OCI-LY1 (cell line): ENCODE measurements around the gene MVB12B.

Experiments
- H2AFZ ChIP-seq: fragments of 200-600 bp; sonication (generic), shearing (Covaris generic); 2 replicates; pipeline ENCODE4 v1.6.0; 2014; ENCODE audit warnings: antibody characterized with exemption, mild to moderate bottlenecking, low read length
- H3F3A ChIP-seq: fragments of 200-600 bp; sonication (generic), shearing (Covaris generic); 2 replicates; pipeline ENCODE4 v1.6.0; 2014; ENCODE audit warnings: mild to moderate bottlenecking, antibody characterized with exemption, low read length, moderate library complexity; ENCODE audit not compliant: insufficient read depth
- H3K27ac ChIP-seq: fragments of 200-600 bp; sonication (generic); 2 replicates; pipeline ENCODE4 v1.5.1; 2014; ENCODE audit warnings: low read length, mixed run types, mild to moderate bottlenecking, low read depth; ENCODE audit not compliant: poor library complexity, severe bottlenecking
- H3K27me3 ChIP-seq: fragments of 200-600 bp; sonication (generic); 2 replicates; pipeline ENCODE4 v1.6.0; 2014; ENCODE audit warnings: antibody characterized with exemption, mild to moderate bottlenecking, low read length, moderate library complexity; ENCODE audit not compliant: insufficient read depth
- H3K36me3 ChIP-seq: fragments of 200-600 bp; sonication (generic); 2 replicates; pipeline ENCODE4 v1.6.1; 2014; ENCODE audit warnings: mild to moderate bottlenecking, antibody characterized with exemption, low read length, moderate library complexity, mixed read lengths; ENCODE audit not compliant: insufficient read depth
- H3K4me1 ChIP-seq: fragments of 200-600 bp; sonication (generic); 2 replicates; pipeline ENCODE4 v1.5.1; 2014; ENCODE audit warnings: mild to moderate bottlenecking, low read length, moderate library complexity; ENCODE audit not compliant: insufficient read depth, severe bottlenecking
- H3K4me2 ChIP-seq: fragments of 200-600 bp; sonication (generic), shearing (Covaris generic); 2 replicates; pipeline ENCODE4 v1.6.1; 2014; ENCODE audit warnings: low read length
- H3K4me3 ChIP-seq: fragments of 200-600 bp; sonication (generic); 2 replicates; pipeline ENCODE4 v1.5.1; 2014; ENCODE audit warnings: low read length, low read depth, mild to moderate bottlenecking, mixed read lengths; ENCODE audit not compliant: poor library complexity, severe bottlenecking
- H3K79me2 ChIP-seq: fragments of 200-600 bp; shearing (Covaris generic); 2 replicates; pipeline ENCODE4 v1.6.1; 2016; ENCODE audit warnings: mixed run types, low read length, mixed read lengths; ENCODE audit not compliant: insufficient read depth
- H3K9ac ChIP-seq: fragments of 200-600 bp; sonication (generic), shearing (Covaris generic); 2 replicates; pipeline ENCODE4 v1.6.1; 2014; ENCODE audit warnings: mild to moderate bottlenecking, low read length, mixed read lengths
- H3K9me2 ChIP-seq: fragments of 200-600 bp; sonication (generic), shearing (Covaris generic); 2 replicates; pipeline ENCODE4 v1.6.1; 2014; ENCODE audit warnings: low read depth, mild to moderate bottlenecking, low read length, mixed read lengths
- H3K9me3 ChIP-seq: fragments of 200-600 bp; shearing (Covaris generic); 2 replicates; pipeline ENCODE4 v1.6.1; 2014; ENCODE audit warnings: low read length, mixed read lengths
- H4K20me1 ChIP-seq: fragments of 200-600 bp; sonication (generic), shearing (Covaris generic); 2 replicates; pipeline ENCODE4 v1.6.0; 2016; ENCODE audit warnings: mild to moderate bottlenecking, low read length; ENCODE audit not compliant: insufficient read depth
- CTCF ChIP-seq: fragments of 200-600 bp; sonication (generic), shearing (Covaris generic); IDR thresholded peaks from 2 replicates; pipeline ENCODE4 v1.5.1; 2017; ENCODE audit warnings: mild to moderate bottlenecking, antibody characterized with exemption, low read length, moderate library complexity, mixed read lengths
- EZH2 ChIP-seq: fragments of 200-600 bp; sonication (generic), shearing (Covaris generic); IDR thresholded peaks from 2 replicates; pipeline ENCODE4 v1.8.0; 2017; ENCODE audit warnings: borderline replicate concordance, mixed run types, mild to moderate bottlenecking, antibody characterized with exemption, low read length, moderate library complexity, mixed read lengths

The MVB12B gene

GRCh38 chr9:126451316-126451885 is 124.8 kb downstream of the MVB12B start:
- Histone ChIP-seq H3K4me3 (no peak overlapping the region), H3K27me3 (peaks cover 3% of the 10 kb centered on the region; the same call in 1 of the 2 replicates), H3K27ac (no peak overlapping the region), H3K9ac (no peak overlapping the region), H3K79me2 (no peaks in the 10 kb centered on the region), H3K4me2 (no peak overlapping the region), H3K36me3 (no peaks in the 10 kb centered on the region), H3K9me3 (no peaks in the 10 kb centered on the region), H3F3A (no peaks in the 10 kb centered on the region), H2AFZ (no peak overlapping the region), H3K4me1 (no peaks in the 10 kb centered on the region), H4K20me1 (no peaks in the 10 kb centered on the region), H3K9me2 (no peaks in the 10 kb centered on the region)
- TF ChIP-seq CTCF = no peak
- no peak for TF ChIP-seq EZH2

GRCh38 chr9:126452106-126452505 is 125.5 kb downstream of the MVB12B start:
- Histone ChIP-seq H3K27ac (no peak overlapping the region), H3K36me3 (no peaks in the 10 kb centered on the region), H3K4me3 (no peak overlapping the region), H3K9ac (no peak overlapping the region), H4K20me1 (no peaks in the 10 kb centered on the region), H3K4me1 (no peaks in the 10 kb centered on the region), H3K4me2 (no peak overlapping the region), H3K9me3 (no peaks in the 10 kb centered on the region), H2AFZ (no peak overlapping the region), H3F3A (no peaks in the 10 kb centered on the region), H3K27me3 (peaks cover 3% of the 10 kb centered on the region; the same call in 1 of the 2 replicates), H3K79me2 (no peaks in the 10 kb centered on the region), H3K9me2 (no peaks in the 10 kb centered on the region)
- TF ChIP-seq CTCF (no peak), EZH2 (no peak)

- Histone ChIP-seq H3K4me3 (no peak overlapping the region), H3K36me3 (no peaks in the 10 kb centered on the region), H3K27me3 (peaks cover 3% of the 10 kb centered on the region; the same call in 1 of the 2 replicates), H3K9me3 (no peaks in the 10 kb centered on the region), H3K9me2 (no peaks in the 10 kb centered on the region), H2AFZ (no peak overlapping the region), H3K9ac (no peak overlapping the region), H3K4me1 (no peaks in the 10 kb centered on the region), H4K20me1 (no peaks in the 10 kb centered on the region), H3K79me2 (no peaks in the 10 kb centered on the region), H3K27ac (no peak overlapping the region), H3K4me2 (no peak overlapping the region), H3F3A (no peaks in the 10 kb centered on the region)
- TF ChIP-seq EZH2 (no peak), CTCF (no peak)
These were observed 126.7 kb downstream of the MVB12B start for GRCh38 chr9:126453156-126453963.
